ENCODE data around the gene ELF3. TPM values are rescaled to one million over a fixed set of nuclear protein-coding genes. Genes with fewer than 3 reads are reported as not detected.

The ELF3 gene
- total and polyA plus RNA-seq, 2 of the 13 experiments (the other 11 are each of a cell fraction or from before 2014, with no cell fraction given), result 11.5 to 55.1 TPM

- TF ChIP-seq, protein P1, sequence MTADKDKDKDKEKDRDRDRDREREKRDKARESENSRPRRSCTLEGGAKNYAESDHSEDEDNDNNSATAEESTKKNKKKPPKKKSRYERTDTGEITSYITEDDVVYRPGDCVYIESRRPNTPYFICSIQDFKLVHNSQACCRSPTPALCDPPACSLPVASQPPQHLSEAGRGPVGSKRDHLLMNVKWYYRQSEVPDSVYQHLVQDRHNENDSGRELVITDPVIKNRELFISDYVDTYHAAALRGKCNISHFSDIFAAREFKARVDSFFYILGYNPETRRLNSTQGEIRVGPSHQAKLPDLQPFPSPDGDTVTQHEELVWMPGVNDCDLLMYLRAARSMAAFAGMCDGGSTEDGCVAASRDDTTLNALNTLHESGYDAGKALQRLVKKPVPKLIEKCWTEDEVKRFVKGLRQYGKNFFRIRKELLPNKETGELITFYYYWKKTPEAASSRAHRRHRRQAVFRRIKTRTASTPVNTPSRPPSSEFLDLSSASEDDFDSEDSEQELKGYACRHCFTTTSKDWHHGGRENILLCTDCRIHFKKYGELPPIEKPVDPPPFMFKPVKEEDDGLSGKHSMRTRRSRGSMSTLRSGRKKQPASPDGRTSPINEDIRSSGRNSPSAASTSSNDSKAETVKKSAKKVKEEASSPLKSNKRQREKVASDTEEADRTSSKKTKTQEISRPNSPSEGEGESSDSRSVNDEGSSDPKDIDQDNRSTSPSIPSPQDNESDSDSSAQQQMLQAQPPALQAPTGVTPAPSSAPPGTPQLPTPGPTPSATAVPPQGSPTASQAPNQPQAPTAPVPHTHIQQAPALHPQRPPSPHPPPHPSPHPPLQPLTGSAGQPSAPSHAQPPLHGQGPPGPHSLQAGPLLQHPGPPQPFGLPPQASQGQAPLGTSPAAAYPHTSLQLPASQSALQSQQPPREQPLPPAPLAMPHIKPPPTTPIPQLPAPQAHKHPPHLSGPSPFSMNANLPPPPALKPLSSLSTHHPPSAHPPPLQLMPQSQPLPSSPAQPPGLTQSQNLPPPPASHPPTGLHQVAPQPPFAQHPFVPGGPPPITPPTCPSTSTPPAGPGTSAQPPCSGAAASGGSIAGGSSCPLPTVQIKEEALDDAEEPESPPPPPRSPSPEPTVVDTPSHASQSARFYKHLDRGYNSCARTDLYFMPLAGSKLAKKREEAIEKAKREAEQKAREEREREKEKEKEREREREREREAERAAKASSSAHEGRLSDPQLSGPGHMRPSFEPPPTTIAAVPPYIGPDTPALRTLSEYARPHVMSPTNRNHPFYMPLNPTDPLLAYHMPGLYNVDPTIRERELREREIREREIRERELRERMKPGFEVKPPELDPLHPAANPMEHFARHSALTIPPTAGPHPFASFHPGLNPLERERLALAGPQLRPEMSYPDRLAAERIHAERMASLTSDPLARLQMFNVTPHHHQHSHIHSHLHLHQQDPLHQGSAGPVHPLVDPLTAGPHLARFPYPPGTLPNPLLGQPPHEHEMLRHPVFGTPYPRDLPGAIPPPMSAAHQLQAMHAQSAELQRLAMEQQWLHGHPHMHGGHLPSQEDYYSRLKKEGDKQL (CRISPR knock-in tag; IDR thresholded peaks at IDR 0.05; ENCODE audit: low read depth), result no peak; the same call in 1 of the 2 replicates
- no peak for TF ChIP-seq ZBTB42 (CRISPR knock-in tag; IDR thresholded peaks at IDR 0.05)
- 0 out of 2 replicates have a peak, but pooled peaks have one; percentile 26 for TF ChIP-seq SIN3A (IDR thresholded peaks at IDR 0.05; ENCODE audit: borderline replicate concordance, low read depth, low read length)
- TF ChIP-seq NFE2 (CRISPR knock-in tag; IDR thresholded peaks at IDR 0.05), result no peak
- TF ChIP-seq, protein P2, sequence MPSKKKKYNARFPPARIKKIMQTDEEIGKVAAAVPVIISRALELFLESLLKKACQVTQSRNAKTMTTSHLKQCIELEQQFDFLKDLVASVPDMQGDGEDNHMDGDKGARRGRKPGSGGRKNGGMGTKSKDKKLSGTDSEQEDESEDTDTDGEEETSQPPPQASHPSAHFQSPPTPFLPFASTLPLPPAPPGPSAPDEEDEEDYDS (CRISPR knock-in tag; IDR thresholded peaks at IDR 0.05), result peak; percentile 22; the same call in 1 of the 2 replicates
- no peak for TF ChIP-seq NCOA1 (CRISPR knock-in tag; IDR thresholded peaks at IDR 0.05)
- TF ChIP-seq ZNF260 (CRISPR knock-in tag; IDR thresholded peaks at IDR 0.05; ENCODE audit: borderline replicate concordance, low read depth), result no peak
- no peak for TF ChIP-seq ETV5 (CRISPR knock-in tag; IDR thresholded peaks at IDR 0.05; ENCODE audit: borderline replicate concordance)
- no peak for TF ChIP-seq IRF2 (CRISPR knock-in tag; IDR thresholded peaks at IDR 0.05)
- TF ChIP-seq ZNF747 (CRISPR knock-in tag; IDR thresholded peaks at IDR 0.05; ENCODE audit: borderline replicate concordance), result peak; percentile 60; the same call in 1 of the 2 replicates
- TF ChIP-seq, protein P3, sequence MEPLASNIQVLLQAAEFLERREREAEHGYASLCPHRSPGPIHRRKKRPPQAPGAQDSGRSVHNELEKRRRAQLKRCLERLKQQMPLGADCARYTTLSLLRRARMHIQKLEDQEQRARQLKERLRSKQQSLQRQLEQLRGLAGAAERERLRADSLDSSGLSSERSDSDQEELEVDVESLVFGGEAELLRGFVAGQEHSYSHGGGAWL (CRISPR knock-in tag; IDR thresholded peaks at IDR 0.05), result no peak
- peak; percentile 18; the same call in 1 of the 2 replicates for TF ChIP-seq GABPB1 (CRISPR knock-in tag; IDR thresholded peaks at IDR 0.05)
- 0 out of 2 replicates have a peak, but pooled peaks have one; percentile 60 for TF ChIP-seq ZNF205 (CRISPR knock-in tag; IDR thresholded peaks at IDR 0.05)
- TF ChIP-seq ZNF383 (CRISPR knock-in tag; IDR thresholded peaks at IDR 0.05; ENCODE audit: borderline replicate concordance), result no peak
- TF ChIP-seq GATAD2A (CRISPR knock-in tag; IDR thresholded peaks at IDR 0.05), result peak; percentile 69
- peak; percentile 46; the same call in 1 of the 2 replicates for TF ChIP-seq ZFX (CRISPR knock-in tag; IDR thresholded peaks at IDR 0.05; ENCODE audit: low read depth)
- TF ChIP-seq, protein P4, sequence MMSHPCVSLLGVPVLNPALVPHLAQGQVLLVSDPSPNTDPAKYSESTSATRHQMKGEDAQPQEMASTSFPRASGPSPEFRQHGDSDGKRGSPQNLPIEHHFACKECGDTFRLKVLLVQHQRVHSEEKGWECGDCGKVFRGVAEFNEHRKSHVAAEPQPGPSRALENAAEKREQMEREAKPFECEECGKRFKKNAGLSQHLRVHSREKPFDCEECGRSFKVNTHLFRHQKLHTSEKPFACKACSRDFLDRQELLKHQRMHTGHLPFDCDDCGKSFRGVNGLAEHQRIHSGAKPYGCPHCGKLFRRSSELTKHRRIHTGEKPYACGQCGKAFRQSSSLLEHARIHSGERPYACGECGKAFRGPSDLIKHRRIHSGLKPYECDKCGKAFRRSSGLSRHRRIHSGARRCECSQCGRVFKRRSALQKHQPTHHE (CRISPR knock-in tag; IDR thresholded peaks at IDR 0.05; ENCODE audit: borderline replicate concordance), result no peak
- no peak for TF ChIP-seq ZNF713 (CRISPR knock-in tag; IDR thresholded peaks at IDR 0.05)
- TF ChIP-seq TOE1 (CRISPR knock-in tag; IDR thresholded peaks at IDR 0.05), result no peak
- no peak for TF ChIP-seq HINFP (CRISPR knock-in tag; IDR thresholded peaks at IDR 0.05; ENCODE audit: low read depth)
- 0 out of 2 replicates have a peak, but pooled peaks have one; percentile 36 for TF ChIP-seq BCL6 (CRISPR knock-in tag; IDR thresholded peaks at IDR 0.05)
Observed at GRCh38 chr1:202018468-202019234, 8.3 kb downstream of the ELF3 start (continued).
